WTC11 (cell line): Measurements from ENCODE around the gene ORAI2.

Experiments used
- ATF3 ChIP-seq: sonication (generic); formaldehyde crosslinking; conservative IDR thresholded peaks from 2 replicates; pipeline ENCODE4 v1.8.1; 2022; ENCODE audit warnings: mild to moderate bottlenecking, missing genetic modification reagents
- CREM ChIP-seq: sonication (generic); formaldehyde crosslinking; IDR thresholded peaks from 2 replicates; pipeline ENCODE4 v1.8.1; 2022; ENCODE audit warnings: mild to moderate bottlenecking, missing genetic modification reagents, moderate library complexity
- CTCF ChIP-seq: fragments of 200-600 bp; IDR thresholded peaks from 2 replicates; pipeline ENCODE4 v1.8.0; 2022; ENCODE audit warnings: antibody characterized with exemption
- NR2C2 ChIP-seq: sonication (generic); formaldehyde crosslinking; IDR thresholded peaks from 2 replicates; pipeline ENCODE4 v1.8.0; 2022; ENCODE audit warnings: mild to moderate bottlenecking, missing genetic modification reagents
- ZNF423 ChIP-seq: fragments of 250-450 bp; sonication (Bioruptor Pico); IDR thresholded peaks from 2 replicates; pipeline ENCODE4 v2.1.2; 2022; ENCODE audit warnings: mild to moderate bottlenecking, moderate library complexity

DNA sequence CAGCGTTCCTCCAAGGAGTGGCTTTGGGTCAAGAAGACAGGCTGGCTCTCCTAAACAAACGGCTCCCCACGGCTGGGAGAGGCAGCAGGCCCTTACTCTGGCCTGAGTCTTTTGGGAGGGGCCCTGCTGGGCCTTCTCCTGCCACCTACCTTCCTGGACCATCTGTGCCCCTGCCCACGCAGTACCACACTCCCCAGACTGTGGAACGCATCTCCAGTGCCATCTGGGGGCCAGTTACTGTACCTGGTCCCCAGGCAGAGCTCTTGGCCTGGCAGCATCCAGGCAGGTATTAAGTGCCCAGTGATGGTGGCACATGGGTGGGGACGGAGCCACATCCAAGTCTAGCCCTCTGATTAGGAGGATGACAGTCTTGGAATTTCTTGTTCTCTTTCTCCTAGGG is 16.9 kb downstream of the ORAI2 start:
- TF ChIP-seq CTCF (no peak), ZNF423 (CRISPR knock-in tag) (no peak), ATF3 (CRISPR knock-in tag) (no peak), NR2C2 (CRISPR knock-in tag) (no peak), CREM (CRISPR knock-in tag) (no peak)
